Measurements from ENCODE around the gene MRPL46.

DNA sequence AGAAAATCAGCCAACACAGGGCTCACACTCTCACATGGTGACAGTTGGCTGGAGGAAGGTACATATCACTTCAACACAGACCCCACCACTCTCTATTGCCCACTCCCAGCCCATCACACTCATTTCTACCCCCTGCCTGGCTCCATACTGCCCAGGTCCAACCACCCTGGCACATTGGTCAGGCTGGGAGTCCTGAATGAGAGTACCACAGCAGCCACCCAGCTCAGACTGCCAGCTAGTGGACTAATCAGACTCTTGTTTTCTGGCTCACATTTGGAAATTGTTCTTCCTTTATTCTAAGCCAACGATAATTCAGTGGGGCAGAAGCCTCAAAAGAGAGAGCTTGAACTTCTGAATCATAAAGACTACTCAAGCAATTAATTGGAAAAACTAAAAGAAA is 20.0 kb downstream of the MRPL46 start:
- TF ChIP-seq CTCF (IDR thresholded peaks at IDR 0.05; ENCODE audit: low read depth, low read length) (no peak), EZH2phosphoT487 (IDR thresholded peaks at IDR 0.05; ENCODE audit: low read depth) (no peak)
